Activated CD8-positive, alpha-beta T cell treated with anti-CD3 and anti-CD28 coated beads for 36 hours (primary cell): Measurements from ENCODE around the gene COL24A1. TPM values are rescaled to one million over a fixed set of nuclear protein-coding genes. Genes with fewer than 3 reads are reported as not detected.

ENCODE experiments used
- ATAC-seq: fragments of 200-7000 bp; cut with Tn5 transposase; one replicate; pipeline ENCODE4 v1.10.0; 2021; ENCODE audit warnings: mild to moderate bottlenecking, moderate library complexity
- CTCF ChIA-PET: fragments of 350-600 bp; sonication (Branson Sonifier 250); formaldehyde crosslinking; loops from one replicate; lab custom pipeline; 2021; ENCODE audit warnings: antibody characterized with exemption; lab: Charles Lee
- POLR2A ChIA-PET: fragments of 350-600 bp; sonication (Branson Sonifier 250); formaldehyde crosslinking; loops from one replicate; lab custom pipeline; 2021; ENCODE audit warnings: antibody characterized with exemption; lab: Charles Lee
- DNase-seq: peaks from one replicate; pipeline ENCODE4 v3.0.0-alpha.2; 2020
- H3K27ac Mint-ChIP-seq: one replicate; pipeline ENCODE4 v1.8.0; 2021; ENCODE audit warnings: mild to moderate bottlenecking, mixed read lengths
- H3K27me3 Mint-ChIP-seq: one replicate; pipeline ENCODE4 v1.8.0; 2021; ENCODE audit warnings: mixed read lengths
- H3K36me3 Mint-ChIP-seq: one replicate; pipeline ENCODE4 v1.8.0; 2021; ENCODE audit warnings: low read depth, mixed read lengths
- H3K4me1 Mint-ChIP-seq: one replicate; pipeline ENCODE4 v1.8.0; 2021; ENCODE audit warnings: low read depth, mixed read lengths
- H3K4me3 Mint-ChIP-seq: one replicate; pipeline ENCODE4 v1.8.0; 2021; ENCODE audit warnings: mild to moderate bottlenecking, moderate library complexity, mixed read lengths
- H3K9me3 Mint-ChIP-seq: one replicate; pipeline ENCODE4 v1.8.0; 2021; ENCODE audit warnings: mixed read lengths
- CTCF ChIP-seq: fragments of 200-600 bp; IDR thresholded peaks from one replicate; pipeline ENCODE4 v1.8.0; 2022; ENCODE audit warnings: antibody characterized with exemption, mild to moderate bottlenecking
- intact Hi-C: fragments of 100-400 bp; cut with micrococcal nuclease; formaldehyde crosslinking; loops from one replicate; pipeline ENCODE4 v1.10.0; 2022
- total RNA-seq, 2 experiments: library from RNA; stranded (reverse); gene quantifications; one replicate each; pipeline ENCODE4 v1.2.3, GENCODE V29; 2021

Gene COL24A1
- total RNA-seq, 2 experiments from 2014 or later: not detected

GRCh38 chr1:85898861-85899260 is 257.7 kb downstream of the COL24A1 start:
- ATAC-seq (no peak), DNase-seq (no peak)
- no peaks in the 10 kb centered on the region for H3K27me3 Mint-ChIP-seq
- intact Hi-C loops: no loop called here
- H3K4me1 Mint-ChIP-seq: no peaks in the 10 kb centered on the region
- no peak for TF ChIP-seq CTCF
- POLR2A ChIA-PET: no interaction called here
- H3K27ac Mint-ChIP-seq: no peak overlapping the region
- CTCF ChIA-PET: no interaction called here
- H3K4me3 Mint-ChIP-seq: no peak overlapping the region
- H3K36me3 Mint-ChIP-seq: no peaks in the 10 kb centered on the region
- no peaks in the 10 kb centered on the region for H3K9me3 Mint-ChIP-seq

GRCh38 chr1:85894651-85895050 is 261.9 kb downstream of the COL24A1 start:
- no peak for ATAC-seq
- POLR2A ChIA-PET: no interaction called here
- CTCF ChIA-PET: interaction anchor here (0.8 to 0.9 kb wide), 2 partner anchors 124 to 308 kb away, joined by 3 read pairs; no protein-coding TSS in a partner anchor
- H3K4me1 Mint-ChIP-seq: no peaks in the 10 kb centered on the region
- no peaks in the 10 kb centered on the region for H3K9me3 Mint-ChIP-seq
- H3K36me3 Mint-ChIP-seq: no peaks in the 10 kb centered on the region
- intact Hi-C loops: no loop called here
- no peak for TF ChIP-seq CTCF
- DNase-seq: peak; percentile 42
- H3K27me3 Mint-ChIP-seq: peaks cover 3% of the 10 kb centered on the region
- no peak overlapping the region for H3K4me3 Mint-ChIP-seq
- H3K27ac Mint-ChIP-seq: no peak overlapping the region

GRCh38 chr1:85892366-85892765 is 264.2 kb downstream of the COL24A1 start:
- Mint-ChIP-seq H3K27ac (no peak overlapping the region), H3K27me3 (peaks cover 3% of the 10 kb centered on the region), H3K4me1 (no peaks in the 10 kb centered on the region), H3K4me3 (no peak overlapping the region), H3K9me3 (no peaks in the 10 kb centered on the region), H3K36me3 (no peaks in the 10 kb centered on the region)
- CTCF ChIA-PET: no interaction called here
- TF ChIP-seq CTCF: no peak
- DNase-seq (no peak), ATAC-seq (no peak)
- intact Hi-C loops: no loop called here
- POLR2A ChIA-PET: no interaction called here

- ChIA-PET CTCF (no interaction called here), POLR2A (no interaction called here)
- no peak for TF ChIP-seq CTCF
- DNase-seq: no peak
- no peak for ATAC-seq
- Mint-ChIP-seq H3K9me3 (no peaks in the 10 kb centered on the region), H3K4me1 (no peaks in the 10 kb centered on the region), H3K27ac (no peak overlapping the region), H3K36me3 (no peaks in the 10 kb centered on the region), H3K27me3 (peaks cover 3% of the 10 kb centered on the region), H3K4me3 (no peak overlapping the region)
- intact Hi-C loops: no loop called here
Observed at GRCh38 chr1:85889870-85890269, 266.7 kb downstream of the COL24A1 start.

GRCh38 chr1:85888921-85889320 is 267.7 kb downstream of the COL24A1 start:
- Mint-ChIP-seq H3K27me3 (peaks cover 3% of the 10 kb centered on the region), H3K36me3 (no peaks in the 10 kb centered on the region), H3K4me3 (no peak overlapping the region), H3K4me1 (no peaks in the 10 kb centered on the region), H3K9me3 (no peaks in the 10 kb centered on the region), H3K27ac (no peak overlapping the region)
- no peak for ATAC-seq
- DNase-seq: no peak
- ChIA-PET POLR2A (no interaction called here), CTCF (no interaction called here)
- intact Hi-C loops: no loop called here
- no peak for TF ChIP-seq CTCF
